Brain microvascular endothelial cell (primary cell): ENCODE data around the gene AIPL1.

ENCODE experiments used
- DNase-seq: peaks from one replicate; pipeline ENCODE4 v3.0.0-alpha.2; 2020
- H3K27ac ChIP-seq: fragments of 250-450 bp; sonication (Bioruptor Pico); 2 replicates; pipeline ENCODE4 v1.5.1; 2020; ENCODE audit warnings: mild to moderate bottlenecking, moderate library complexity
- H3K27me3 ChIP-seq: fragments of 250-450 bp; sonication (Bioruptor Pico); replicated peaks from 2 replicates; pipeline ENCODE4 v1.5.1; 2020; ENCODE audit warnings: mild to moderate bottlenecking
- H3K36me3 ChIP-seq: fragments of 250-450 bp; sonication (Bioruptor Pico); replicated peaks from 2 replicates; pipeline ENCODE4 v1.5.1; 2020; ENCODE audit warnings: mild to moderate bottlenecking
- H3K4me3 ChIP-seq: 2 replicates; pipeline ENCODE4 v1.5.1; 2011; ENCODE audit warnings: low read depth, mild to moderate bottlenecking, control low read depth, low read length, moderate library complexity
- CTCF ChIP-seq: IDR thresholded peaks from 2 replicates; pipeline ENCODE4 v1.5.1; 2011; ENCODE audit warnings: low read depth, mild to moderate bottlenecking, moderate library complexity, low read length, control low read depth, inconsistent platforms; ENCODE audit errors: missing control alignments
- in situ Hi-C: cut with HindIII; loops from 2 replicates; pipeline ENCODE4 v1.10.0; 2017; ENCODE audit warnings: low sequenced_read_pairs, low pct_ligation_motif_present

AIPL1 gene

GRCh38 chr17:6470751-6471521 lies 36.0 kb upstream of the AIPL1 start:
- H3K27ac ChIP-seq = no peak overlapping the region
- H3K36me3 ChIP-seq = no peaks in the 10 kb centered on the region
- TF ChIP-seq CTCF = no peak
- in situ Hi-C loops = no loop called here
- no peak overlapping the region for H3K4me3 ChIP-seq
- DNase-seq = no peak
- H3K27me3 ChIP-seq = no peaks in the 10 kb centered on the region

- in situ Hi-C loops = no loop called here
- Histone ChIP-seq H3K36me3 (no peaks in the 10 kb centered on the region), H3K27me3 (no peaks in the 10 kb centered on the region), H3K4me3 (no peak overlapping the region), H3K27ac (no peak overlapping the region)
- no peak for DNase-seq
- TF ChIP-seq CTCF = no peak
Measured at GRCh38 chr17:6470146-6470718, 35.3 kb upstream of the AIPL1 start.

- Histone ChIP-seq H3K27ac (no peak overlapping the region), H3K36me3 (no peaks in the 10 kb centered on the region), H3K27me3 (no peaks in the 10 kb centered on the region), H3K4me3 (no peak overlapping the region)
- TF ChIP-seq CTCF = no peak
- in situ Hi-C loops = no loop called here
- DNase-seq = no peak
Measured at GRCh38 chr17:6468051-6468790, 33.3 kb upstream of the AIPL1 start.

- no peak for TF ChIP-seq CTCF
- Histone ChIP-seq H3K27me3 (no peaks in the 10 kb centered on the region), H3K36me3 (no peaks in the 10 kb centered on the region), H3K27ac (no peak overlapping the region), H3K4me3 (no peak overlapping the region)
- no peak for DNase-seq
- in situ Hi-C loops = no loop called here
Measured at GRCh38 chr17:6467567-6467966, 32.6 kb upstream of the AIPL1 start.

GRCh38 chr17:6465206-6466003 lies 30.5 kb upstream of the AIPL1 start:
- no peak for TF ChIP-seq CTCF
- in situ Hi-C loops = no loop called here

More at GRCh38 chr17:6465206-6466003, 30.5 kb upstream of the AIPL1 start:
- Histone ChIP-seq H3K27ac (no peak overlapping the region), H3K27me3 (no peaks in the 10 kb centered on the region), H3K4me3 (no peak overlapping the region), H3K36me3 (no peaks in the 10 kb centered on the region)
- DNase-seq = no peak
